H1 (cell line): ENCODE results near the gene OLFML2B. TPM values are rescaled to one million over a fixed set of nuclear protein-coding genes. Genes with fewer than 3 reads are reported as not detected.

Source experiments
- CBX8 ChIP-seq: fragments of 300-800, 300-1000 bp; sonication (generic); IDR thresholded peaks from 2 replicates; pipeline ENCODE4 v1.7.1; 2016; ENCODE audit warnings: low read depth, low read length, borderline replicate concordance
- TAF7 ChIP-seq: optimal IDR thresholded peaks from 2 replicates; pipeline ENCODE3; 2011; ENCODE audit warnings: low read depth, mild to moderate bottlenecking, inconsistent platforms, low read length, moderate library complexity, borderline replicate concordance
- polyA plus RNA-seq, 7 experiments: library from polyadenylated mRNA; depleted of rRNA in 3 of 7; stranded (reverse) in 5 of 7; unstranded in 2 of 7; fragments of >200 nt in 5 of 7; fragments of 200-250 nt in 2 of 7; gene quantifications; 1 replicate in 5 of 7; 2 replicates in 1 of 7; 4 replicates in 1 of 7; pipeline versions ENCODE4 v1.2.1 to v1.2.3, GENCODE V29; 2011 to 2013; ENCODE audit warnings: missing spikeins in 2 of 7, mixed read lengths in 2 of 7
- total RNA-seq: library from RNA; stranded (reverse); fragmentation: NEBNext Ultra II Directional; extraction: Animal tissue kit (Norgen Biotek cat#: 25700); gene quantifications from 2 replicates; pipeline ENCODE4 v1.2.1, GENCODE V29; 2021

The OLFML2B gene
- total and polyA plus RNA-seq, 2 of the 8 experiments (the other 6 are each of a cell fraction or from before 2014, with no cell fraction given) = 6.5 to 10.4 TPM

DNA sequence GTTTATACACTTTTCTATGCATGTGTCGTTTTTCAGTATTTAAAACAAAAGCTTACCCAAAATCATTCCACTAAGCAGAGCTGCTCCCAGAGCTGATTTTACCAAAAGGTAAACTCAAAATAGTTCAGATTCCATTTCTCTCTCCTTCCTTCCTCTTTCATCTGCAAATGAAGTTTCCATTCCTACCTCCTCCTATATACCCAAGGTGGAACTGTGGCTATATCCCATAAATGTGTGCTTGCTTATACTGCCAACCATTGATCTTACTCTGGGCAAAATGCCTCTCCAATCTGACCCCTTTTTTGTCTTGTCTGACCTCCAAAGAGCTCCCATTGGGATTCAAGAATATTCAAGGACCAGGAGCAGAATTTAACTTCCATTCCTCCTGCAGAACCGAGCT is 9.5 kb downstream of the OLFML2B start (continued):
- no peak for TF ChIP-seq CBX8
- TF ChIP-seq TAF7 = no peak
